ENCODE results near the gene WFDC1. TPM values are rescaled to one million over a fixed set of nuclear protein-coding genes. Genes with fewer than 3 reads are reported as not detected.

Gene WFDC1
- total RNA-seq, 1 experiment from 2014 or later = not detected

DNA sequence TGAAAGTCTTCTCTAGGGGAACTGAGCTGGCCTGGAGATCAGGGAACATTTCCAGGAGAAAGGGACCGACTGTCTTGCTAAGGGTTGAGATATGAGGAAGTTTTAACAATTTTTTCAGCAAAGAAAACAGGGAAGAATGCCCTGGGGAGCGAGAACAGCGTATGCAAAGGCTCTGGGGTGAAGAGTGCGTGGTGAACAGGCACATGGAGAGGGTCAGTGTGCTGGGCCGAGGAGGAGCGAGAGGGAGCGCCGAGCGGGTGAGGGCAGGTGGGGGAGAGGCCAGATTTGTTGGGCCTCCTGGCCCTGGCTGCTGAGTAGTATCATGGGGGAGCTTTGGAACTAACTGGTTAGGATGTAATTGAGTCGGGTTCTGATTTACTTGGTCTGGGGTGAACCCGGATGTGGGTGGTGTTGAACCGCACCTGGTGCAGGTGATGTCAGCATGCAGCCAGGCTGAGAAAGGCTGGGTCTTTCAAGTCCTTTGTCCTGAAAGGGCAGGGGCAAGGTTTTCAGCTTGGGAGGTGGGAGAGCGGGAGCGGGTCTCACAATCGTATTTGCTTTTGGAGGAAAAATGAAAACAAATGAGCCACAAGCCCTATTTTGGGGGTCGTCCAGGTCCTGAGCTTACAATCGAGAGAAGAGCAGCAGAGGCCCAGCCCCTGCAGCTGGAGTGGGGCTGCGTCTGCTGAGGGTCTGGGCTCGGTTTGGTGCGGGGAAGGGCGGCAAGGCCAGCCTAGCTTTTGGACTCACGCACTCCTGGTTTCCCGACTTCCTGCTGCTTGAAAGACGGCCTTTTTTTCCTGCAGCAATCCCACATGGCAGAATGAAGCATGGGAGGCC, 11.1 kb upstream of the WFDC1 start:
- no peak overlapping the region for H3K4me3 Mint-ChIP-seq (ENCODE audit: unreplicated experiment)
- peaks cover 7% of the 10 kb centered on the region for H3K9me3 Mint-ChIP-seq (ENCODE audit: unreplicated experiment)
- CTCF ChIA-PET = no interaction called here
- peaks cover 7% of the 10 kb centered on the region for H3K27me3 Mint-ChIP-seq (ENCODE audit: insufficient read depth, unreplicated experiment)
- H3K36me3 Mint-ChIP-seq (ENCODE audit: insufficient read depth, unreplicated experiment) = no peaks in the 10 kb centered on the region
- no peak for DNase-seq
- no peak overlapping the region for H3K27ac Mint-ChIP-seq (ENCODE audit: unreplicated experiment)
- TF ChIP-seq CTCF (IDR thresholded peaks at IDR 0.05; ENCODE audit: insufficient read depth in 1 of 2, low read depth in 1 of 2, low read length in 1 of 2, severe bottlenecking in 1 of 2, unreplicated experiment in 1 of 2) = no peak
- Histone ChIP-seq H3K4me3 (ENCODE audit: low read depth, low read length) (no peak overlapping the region), H3K36me3 (ENCODE audit: control insufficient read depth, insufficient read depth, low read length) (no peaks in the 10 kb centered on the region), H3K27me3 (replicated peaks; ENCODE audit: control insufficient read depth, insufficient read depth, low read length) (no peaks in the 10 kb centered on the region), H3K4me1 (no peaks in the 10 kb centered on the region), H3K9me3 (no peaks in the 10 kb centered on the region)
- intact Hi-C loops (cut with micrococcal nuclease; ENCODE audit: unreplicated experiment) = no loop called here
- peaks cover 5% of the 10 kb centered on the region for H3K4me1 Mint-ChIP-seq (ENCODE audit: low read depth, unreplicated experiment)
- no TSS peak for BruUV-seq (replicated peaks)
- POLR2A ChIA-PET = no interaction called here

DNA sequence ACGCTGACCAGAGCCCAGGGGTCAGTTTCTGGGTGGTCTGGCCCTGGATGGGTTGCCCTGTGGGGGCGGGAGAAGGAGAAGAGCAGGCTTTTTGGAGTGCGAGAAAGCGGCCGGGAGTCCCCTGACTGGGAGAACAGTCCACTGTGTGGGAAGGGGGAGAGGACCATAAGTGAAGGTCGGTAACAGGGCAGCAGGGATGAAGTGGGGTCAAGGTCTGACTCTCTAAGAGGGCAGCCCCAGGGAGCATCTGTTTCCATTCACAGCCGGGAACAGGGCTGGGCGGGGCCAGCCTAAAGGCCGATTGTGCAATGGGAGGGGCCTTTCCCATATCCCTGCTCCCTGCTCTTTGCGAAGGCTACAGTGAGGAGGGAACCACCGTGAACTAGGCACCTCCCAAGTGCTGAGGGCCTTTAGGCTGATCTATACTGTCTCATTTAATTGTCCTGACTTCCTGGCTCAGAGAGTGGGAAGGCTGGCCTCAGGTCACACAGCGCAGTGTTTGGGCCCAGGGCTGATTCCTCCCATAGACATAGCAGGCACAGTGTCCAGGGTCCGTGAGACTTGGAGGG, 10.4 kb upstream of the WFDC1 start:
- BruUV-seq (replicated peaks) = no TSS peak

More for the DNA sequence above, 10.4 kb upstream of the WFDC1 start:
- Mint-ChIP-seq H3K4me1 (ENCODE audit: low read depth, unreplicated experiment) (no peaks in the 10 kb centered on the region), H3K36me3 (ENCODE audit: insufficient read depth, unreplicated experiment) (no peaks in the 10 kb centered on the region), H3K9me3 (ENCODE audit: unreplicated experiment) (peaks cover 7% of the 10 kb centered on the region), H3K27ac (ENCODE audit: unreplicated experiment) (no peak overlapping the region), H3K27me3 (ENCODE audit: insufficient read depth, unreplicated experiment) (peaks cover 8% of the 10 kb centered on the region), H3K4me3 (ENCODE audit: unreplicated experiment) (no peak overlapping the region)
- ChIA-PET CTCF (no interaction called here), POLR2A (no interaction called here)
- Histone ChIP-seq H3K4me1 (no peaks in the 10 kb centered on the region), H3K36me3 (ENCODE audit: control insufficient read depth, insufficient read depth, low read length) (no peaks in the 10 kb centered on the region), H3K4me3 (ENCODE audit: low read depth, low read length) (no peak overlapping the region), H3K27me3 (replicated peaks; ENCODE audit: control insufficient read depth, insufficient read depth, low read length) (no peaks in the 10 kb centered on the region), H3K9me3 (no peaks in the 10 kb centered on the region)
- no peak for TF ChIP-seq CTCF (IDR thresholded peaks at IDR 0.05; ENCODE audit: insufficient read depth in 1 of 2, low read depth in 1 of 2, low read length in 1 of 2, severe bottlenecking in 1 of 2, unreplicated experiment in 1 of 2)
- DNase-seq = peak; percentile 49 to 53
- intact Hi-C loops (cut with micrococcal nuclease; ENCODE audit: unreplicated experiment) = no loop called here

Data from Caco-2 (cell line).